ENCODE data around the gene SERPINB8.

GRCh38 chr18:63936932-63937393, 32.9 kb upstream of the SERPINB8 start:
- no peak for TF ChIP-seq CTCF (IDR thresholded peaks at IDR 0.05; ENCODE audit: low read depth, low read length, poor library complexity, severe bottlenecking)
- no peak for TF ChIP-seq EZH2phosphoT487 (IDR thresholded peaks at IDR 0.05; ENCODE audit: borderline replicate concordance, low read length)

Data from DOHH2 (cell line).